HG02798 (cell line): Measurements from ENCODE around the gene SPATA33.
"Not testable (repeated sequence)": the region's sequence is repeated elsewhere in the genome, so short reads cannot be mapped to it uniquely, and the experiment has no call there.

Experiments
- ATAC-seq: cut with Tn5 transposase; IDR thresholded peaks from one replicate; pipeline ENCODE4 v1.9.1; 2021; ENCODE audit warnings: mild to moderate bottlenecking; ENCODE audit not compliant: unreplicated experiment, poor library complexity

The SPATA33 gene

DNA sequence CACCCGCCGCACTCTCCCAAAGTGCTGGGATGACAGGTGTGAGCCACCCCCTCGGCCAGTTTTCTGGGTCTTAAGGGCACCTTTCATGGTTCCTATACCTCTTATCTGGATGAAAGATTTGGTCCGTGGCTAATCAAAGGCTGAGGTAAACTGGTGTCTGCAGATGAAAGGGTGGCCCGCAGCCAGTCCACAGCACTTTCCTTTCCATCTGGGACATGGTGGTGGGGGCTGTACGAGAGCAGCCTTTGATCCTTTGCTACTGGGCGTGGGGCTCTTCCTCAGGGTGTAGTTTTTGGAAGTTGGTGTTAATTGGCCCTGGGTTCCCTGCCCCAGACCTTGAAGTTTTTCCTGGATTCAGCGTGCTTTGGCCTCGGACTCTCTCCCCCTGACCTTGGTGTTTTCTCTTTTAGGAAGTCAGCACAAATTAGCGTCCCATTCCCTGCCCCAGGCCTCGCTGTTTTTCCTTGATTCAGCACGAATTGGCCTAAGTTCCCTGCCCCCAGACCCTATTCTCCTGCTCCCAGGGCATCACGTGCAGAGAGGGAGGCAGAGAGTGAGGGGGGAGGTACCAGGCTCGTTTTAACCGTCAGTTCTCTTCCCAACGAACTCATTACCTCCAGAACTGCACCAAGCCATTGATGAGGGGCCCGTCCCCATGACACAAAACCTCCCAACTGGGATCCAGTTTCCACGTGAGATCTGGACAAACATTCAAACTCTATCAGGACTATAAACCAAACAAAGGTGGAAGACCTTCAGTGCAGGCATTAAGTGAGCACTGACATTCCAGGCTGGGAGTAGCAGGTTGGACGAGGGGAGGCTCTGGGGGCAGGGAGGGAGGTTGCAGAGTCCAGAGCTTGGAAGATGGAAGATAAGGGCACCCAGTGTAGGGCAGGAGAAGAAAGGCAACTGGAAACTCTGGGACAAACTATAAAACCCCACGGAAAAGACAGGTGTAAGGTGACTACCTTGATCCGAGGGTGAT, 32.6 kb upstream of the SPATA33 start:
- no peak for ATAC-seq

- no peak for ATAC-seq
These were observed 27.6 kb upstream of the SPATA33 start for GRCh38 chr16:89629827-89630610.

DNA sequence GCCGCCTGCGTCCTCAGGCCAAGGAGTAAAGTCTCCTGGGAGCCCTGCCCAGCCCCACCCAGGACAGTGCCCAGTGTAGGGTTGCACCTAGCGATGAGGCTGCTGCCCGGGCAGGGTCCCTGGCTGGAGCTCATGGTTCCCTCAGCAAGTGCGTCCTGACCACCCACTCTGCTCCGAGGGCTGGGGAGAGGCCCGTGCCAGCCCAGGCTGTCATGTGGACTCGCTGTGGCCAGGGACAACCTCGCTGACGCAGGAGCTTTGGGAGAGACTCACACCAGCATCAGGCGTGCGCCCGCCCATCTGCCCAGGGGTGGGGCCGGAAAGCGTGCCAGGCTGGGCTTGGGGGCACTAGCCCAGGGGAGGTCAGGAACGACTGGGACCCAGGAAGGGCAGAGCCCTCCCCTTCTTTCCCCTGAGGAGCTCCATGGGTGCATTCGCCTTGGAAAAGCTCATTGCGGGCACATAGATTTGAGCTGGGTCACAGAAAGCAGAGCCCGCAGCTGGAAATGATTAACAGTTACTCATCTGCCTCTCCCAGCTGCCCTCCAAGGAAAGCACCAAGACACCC, 24.5 kb upstream of the SPATA33 start:
- ATAC-seq = no peak

- not testable (repeated sequence) for ATAC-seq
These were observed 22.9 kb upstream of the SPATA33 start for GRCh38 chr16:89634463-89635385.

- no peak for ATAC-seq
These were observed 21.0 kb upstream of the SPATA33 start for GRCh38 chr16:89636663-89637062.

DNA sequence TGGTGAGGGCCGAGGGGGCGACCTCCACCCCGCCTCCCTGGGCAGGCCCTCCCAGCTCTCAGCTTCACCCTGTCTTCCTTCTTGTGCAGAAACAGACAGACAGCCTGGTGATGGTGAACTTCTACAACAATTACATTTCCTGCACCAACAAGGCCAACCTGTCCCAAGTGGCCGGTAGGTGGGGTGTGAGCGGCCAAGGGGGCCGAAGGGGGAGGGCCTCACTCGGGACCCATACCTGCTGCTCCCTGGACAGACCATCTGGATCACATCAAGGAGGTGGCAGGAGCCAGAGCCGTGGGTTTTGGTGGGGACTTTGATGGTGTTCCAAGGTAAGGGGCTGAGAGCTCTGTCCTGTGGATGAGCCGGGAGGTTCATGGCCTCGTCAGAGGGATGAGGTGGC, 20.3 kb upstream of the SPATA33 start:
- ATAC-seq = no peak

GRCh38 chr16:89638455-89638854, 19.2 kb upstream of the SPATA33 start:
- no peak for ATAC-seq

- no peak for ATAC-seq
These were observed 18.3 kb upstream of the SPATA33 start for GRCh38 chr16:89639385-89639784.

DNA sequence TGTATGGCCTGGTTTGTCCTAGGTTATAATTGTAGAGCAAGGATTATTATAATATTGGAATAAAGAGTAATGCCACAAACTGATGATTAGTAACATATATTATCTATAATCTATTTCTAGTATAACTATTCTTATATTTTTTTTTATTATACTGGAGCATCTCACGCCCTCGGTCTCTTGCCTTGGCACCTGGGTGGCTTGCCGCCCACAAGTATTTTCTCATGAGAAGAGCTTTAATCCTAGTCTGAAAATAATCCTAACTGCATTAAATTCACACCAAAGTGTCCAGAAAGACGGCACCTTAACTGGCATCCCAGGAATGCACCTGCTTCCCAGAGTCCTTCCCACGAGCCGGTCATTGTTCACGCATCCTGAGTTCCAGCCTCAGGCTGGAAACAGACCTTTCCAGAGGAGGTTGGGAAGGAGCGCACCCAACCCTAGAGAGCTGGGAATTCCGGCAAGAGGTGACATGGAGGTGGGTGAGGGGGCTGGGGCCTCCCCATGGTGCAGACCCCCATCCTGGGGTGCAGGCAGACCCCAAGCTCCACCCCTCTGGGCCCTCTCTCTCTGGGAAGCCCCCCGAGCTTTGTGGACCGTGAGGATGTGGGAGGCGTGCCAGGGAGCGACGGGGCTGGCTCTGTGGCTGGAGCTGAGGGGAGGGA, 16.0 kb upstream of the SPATA33 start:
- ATAC-seq = no peak

DNA sequence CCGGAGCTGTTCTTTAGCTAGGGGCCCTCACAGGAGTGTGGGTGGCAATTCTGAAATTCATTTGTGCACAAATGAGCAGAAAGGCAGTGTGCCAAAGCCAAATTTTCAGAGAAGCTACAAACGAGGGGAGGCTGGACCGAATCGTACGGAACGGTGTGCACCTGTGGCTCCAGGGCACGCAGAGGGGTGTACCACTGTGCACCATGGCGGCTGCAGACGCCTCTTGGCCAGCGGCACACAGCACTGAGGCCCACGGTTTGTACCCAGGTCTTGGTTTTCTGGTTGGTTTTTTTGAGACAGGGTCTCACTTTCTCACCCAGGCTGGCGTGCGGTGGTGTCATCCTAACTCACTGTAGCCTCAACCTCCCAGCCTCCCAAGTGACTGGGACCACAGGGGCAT, 15.1 kb upstream of the SPATA33 start:
- no peak for ATAC-seq

DNA sequence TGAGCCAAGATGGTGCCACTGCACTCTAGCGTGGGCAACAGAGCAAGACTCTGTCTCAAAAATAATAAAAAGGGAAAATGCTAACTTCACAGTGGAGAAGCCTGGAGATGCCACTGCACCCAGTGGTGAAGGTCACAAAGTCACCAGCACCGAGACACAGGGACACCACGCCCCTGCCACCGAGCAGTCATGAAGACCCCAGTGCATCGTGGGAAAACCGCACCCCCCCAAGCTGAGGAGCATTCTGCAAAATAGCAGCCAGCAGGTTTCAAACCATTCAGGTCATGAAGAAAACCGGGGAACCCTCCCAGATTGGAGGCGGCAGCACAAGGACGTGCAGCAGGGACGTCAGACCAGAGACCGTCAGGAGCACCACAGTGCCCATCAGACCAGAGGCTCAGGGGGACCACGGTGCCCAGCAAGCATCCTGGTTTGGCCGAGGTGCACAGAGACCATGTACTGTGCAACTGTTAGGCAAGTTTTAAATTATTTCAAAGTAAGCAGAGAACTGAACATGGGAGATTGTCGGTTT, 13.8 kb upstream of the SPATA33 start:
- ATAC-seq = no peak

DNA sequence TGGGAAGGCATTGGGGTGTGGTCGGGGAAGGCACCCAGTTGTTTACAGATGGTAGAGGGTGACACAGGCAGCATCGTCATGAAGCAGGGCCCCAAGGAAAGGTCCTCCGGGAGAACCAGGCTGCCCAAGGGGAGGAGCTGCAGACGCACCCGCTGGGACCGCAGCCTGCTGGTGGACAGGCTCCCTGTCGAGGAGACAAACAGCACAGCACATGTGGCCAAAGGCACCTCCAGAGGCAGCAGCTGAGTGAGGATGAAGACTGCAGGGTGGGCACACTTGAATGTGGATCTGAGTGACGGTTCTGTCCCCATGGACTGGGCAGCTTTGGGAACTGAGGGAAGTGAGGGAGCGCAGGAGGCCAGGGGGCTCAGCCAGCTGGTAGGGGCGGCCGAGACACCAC, 12.5 kb upstream of the SPATA33 start:
- no peak for ATAC-seq

- no peak for ATAC-seq
These were observed 11.4 kb upstream of the SPATA33 start for GRCh38 chr16:89646270-89646669.

DNA sequence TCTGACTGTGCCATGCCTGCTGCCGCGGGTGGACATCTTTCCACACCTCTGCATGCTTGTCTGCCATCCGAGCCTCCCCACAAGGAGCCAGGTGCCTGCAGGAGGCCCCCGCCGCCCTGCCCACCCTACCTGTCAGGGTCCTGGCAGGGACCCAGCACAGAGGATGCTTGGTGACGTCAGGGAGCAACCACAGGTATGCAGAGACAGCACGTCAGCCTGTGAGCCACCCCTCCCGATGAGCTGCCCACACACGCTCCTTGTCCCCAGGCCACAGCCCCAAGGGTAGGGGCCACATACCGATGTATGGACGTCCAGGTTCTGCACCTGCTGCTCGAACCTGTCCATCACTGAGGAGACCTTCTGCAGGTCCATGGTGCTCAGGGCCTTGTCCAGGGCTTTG, 10.7 kb upstream of the SPATA33 start:
- ATAC-seq = no peak

GRCh38 chr16:89651584-89651983, 6.1 kb upstream of the SPATA33 start:
- no peak for ATAC-seq

GRCh38 chr16:89653656-89654295, 3.9 kb upstream of the SPATA33 start:
- no peak for ATAC-seq

DNA sequence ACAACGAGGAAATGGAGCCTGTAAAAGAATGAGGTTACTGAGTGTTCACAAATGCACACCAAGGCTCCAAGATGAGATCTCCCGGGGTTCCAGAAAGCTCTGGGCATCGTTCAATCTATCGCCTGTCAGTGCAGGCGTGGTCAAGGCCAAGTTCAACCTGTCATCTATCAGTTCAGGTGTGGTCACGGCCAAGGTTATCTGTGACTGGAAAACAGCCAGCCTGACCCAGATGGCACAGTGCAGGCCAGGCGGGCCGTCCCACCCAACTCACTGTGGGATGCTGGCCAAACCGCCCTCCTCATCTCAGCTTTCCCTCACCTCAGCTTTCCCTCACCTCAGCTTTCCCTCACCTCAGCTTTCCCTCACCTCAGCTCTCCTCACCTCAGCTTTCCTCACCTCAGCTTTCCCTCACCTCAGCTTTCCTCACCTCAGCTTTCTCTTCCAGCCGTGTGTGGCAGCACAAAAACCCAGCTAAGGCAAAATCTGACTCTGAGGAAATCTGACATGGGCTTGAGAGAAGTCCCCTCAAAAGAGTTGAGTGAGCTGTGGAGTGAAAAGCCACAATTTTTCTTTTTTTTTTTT, 2.5 kb upstream of the SPATA33 start:
- ATAC-seq = no peak

DNA sequence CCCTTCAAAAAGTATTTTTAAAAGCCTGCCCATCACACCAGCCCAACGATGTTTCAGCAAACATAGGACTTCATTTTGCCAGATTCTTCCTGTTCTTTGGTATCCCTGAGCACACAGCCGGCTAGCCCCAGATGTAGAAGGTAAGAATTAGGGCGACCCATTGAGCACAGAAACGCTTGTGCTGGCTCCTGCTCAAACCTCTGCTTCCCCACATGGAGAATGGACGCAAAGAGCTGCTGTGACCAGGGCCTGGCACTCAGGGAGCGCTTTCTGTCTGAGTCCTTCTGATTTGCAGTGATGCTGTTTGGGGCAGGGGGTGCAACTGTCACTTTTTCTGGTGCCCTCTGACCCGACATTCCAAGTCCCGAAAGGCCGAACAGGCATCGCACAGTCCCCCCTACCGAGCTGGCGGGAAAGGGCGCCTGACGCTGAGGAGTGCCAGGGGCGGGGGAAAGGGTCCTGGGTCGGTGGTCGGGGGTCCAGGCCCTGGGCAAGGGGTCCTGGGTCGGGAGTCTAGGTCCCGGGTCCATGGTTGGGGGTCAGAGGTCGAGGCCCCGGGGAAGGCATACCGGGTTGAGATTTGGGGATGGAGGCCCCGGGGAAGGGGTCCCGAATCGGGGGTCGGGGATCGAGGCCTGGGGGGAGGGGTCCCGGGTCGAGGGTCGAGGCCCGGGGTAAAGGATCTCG, 1.1 kb upstream of the SPATA33 start:
- no peak for ATAC-seq
